Measurements from ENCODE around the gene NUF2.
"Not testable (repeated sequence)": the region's sequence is repeated elsewhere in the genome, so short reads cannot be mapped to it uniquely, and the experiment has no call there.

NUF2 gene

GRCh38 chr1:163321311-163322305, at the start of gene NUF2:
Gene NUF2 (plus strand): TSS chr1:163321954. CDS start chr1:163326052, 4,098 bp downstream.
- DNase-seq = peak; percentile 75 to 98 (median 94)

GRCh38 chr1:163273766-163274441, 47.9 kb upstream of the NUF2 start:
- DNase-seq = no peak

GRCh38 chr1:163275222-163275621, 46.5 kb upstream of the NUF2 start:
- DNase-seq = no peak

- no peak for DNase-seq
Observed at GRCh38 chr1:163278602-163279001, 43.2 kb upstream of the NUF2 start.

GRCh38 chr1:163284867-163285266, 36.9 kb upstream of the NUF2 start:
- DNase-seq = not testable (repeated sequence)

GRCh38 chr1:163290025-163290640, 31.6 kb upstream of the NUF2 start:
- no peak for DNase-seq

- no peak for DNase-seq
Observed at GRCh38 chr1:163291461-163291860, 30.3 kb upstream of the NUF2 start.

- not testable (repeated sequence) for DNase-seq
Observed at GRCh38 chr1:163292153-163292552, 29.6 kb upstream of the NUF2 start.

- not testable (repeated sequence) for DNase-seq
Observed at GRCh38 chr1:163293497-163293896, 28.3 kb upstream of the NUF2 start.

- no peak for DNase-seq
Observed at GRCh38 chr1:163295949-163296348, 25.8 kb upstream of the NUF2 start.

- DNase-seq = no peak
Observed at GRCh38 chr1:163296504-163297263, 25.1 kb upstream of the NUF2 start.

- DNase-seq = no peak
Observed at GRCh38 chr1:163298365-163298764, 23.4 kb upstream of the NUF2 start.

- no peak for DNase-seq
Observed at GRCh38 chr1:163300568-163300967, 21.2 kb upstream of the NUF2 start.

GRCh38 chr1:163303561-163303960, 18.2 kb upstream of the NUF2 start:
- DNase-seq = no peak

GRCh38 chr1:163305441-163305840, 16.3 kb upstream of the NUF2 start:
- DNase-seq = no peak

- no peak for DNase-seq
Observed at GRCh38 chr1:163307479-163308171, 14.1 kb upstream of the NUF2 start.

GRCh38 chr1:163308811-163309210, 12.9 kb upstream of the NUF2 start:
- no peak for DNase-seq

GRCh38 chr1:163315773-163316374, 5.9 kb upstream of the NUF2 start:
- DNase-seq = peak in 5 of 56 donors; percentile 0 to 19 (median 2)

- DNase-seq = no peak
Observed at GRCh38 chr1:163320891-163321290, 863 bp upstream of the NUF2 start.

GRCh38 chr1:163323339-163323738, 1.6 kb downstream of the NUF2 start:
- not testable (repeated sequence) for DNase-seq

Measured in amygdala (tissue), 56 donors.